H9 (cell line): ENCODE results near the gene ZBTB47. TPM values are rescaled to one million over a fixed set of nuclear protein-coding genes. Genes with fewer than 3 reads are reported as not detected.

Experiments used
- DNase-seq: peaks from one replicate; pipeline ENCODE4 v3.0.0-alpha.2; 2017
- H2AFZ ChIP-seq: one replicate; pipeline ENCODE4 v1.6.1; 2013; ENCODE audit warnings: mild to moderate bottlenecking, low read length, control low read depth, moderate library complexity
- H2AK5ac ChIP-seq: 2 replicates; pipeline ENCODE4 v1.6.1; 2013; ENCODE audit warnings: low read length, control low read depth, mixed read lengths; ENCODE audit not compliant: insufficient read length
- H2BK120ac ChIP-seq: one replicate; pipeline ENCODE4 v1.6.1; 2013; ENCODE audit warnings: low read depth, mild to moderate bottlenecking, low read length, control low read depth, inconsistent platforms; ENCODE audit not compliant: poor library complexity, severe bottlenecking
- H2BK12ac ChIP-seq: 2 replicates; pipeline ENCODE4 v1.6.1; 2013; ENCODE audit warnings: low read length, control low read depth, mixed read lengths, low read depth; ENCODE audit not compliant: insufficient read length
- H2BK15ac ChIP-seq: 2 replicates; pipeline ENCODE4 v1.6.1; 2013; ENCODE audit warnings: low read depth, low read length, control low read depth
- H2BK20ac ChIP-seq: one replicate; pipeline ENCODE4 v1.6.1; 2013; ENCODE audit warnings: low read depth, mild to moderate bottlenecking, low read length, control low read depth, inconsistent platforms; ENCODE audit not compliant: poor library complexity, severe bottlenecking
- H2BK5ac ChIP-seq: 2 replicates; pipeline ENCODE4 v1.6.1; 2013; ENCODE audit warnings: low read length, control low read depth, mixed read lengths; ENCODE audit not compliant: insufficient read length
- H3K14ac ChIP-seq: 2 replicates; pipeline ENCODE4 v1.6.1; 2013; ENCODE audit warnings: low read length, control low read depth; ENCODE audit not compliant: insufficient read depth
- H3K18ac ChIP-seq: 2 replicates; pipeline ENCODE4 v1.6.1; 2013; ENCODE audit warnings: low read depth, mild to moderate bottlenecking, mixed read lengths, low read length, control low read depth; ENCODE audit not compliant: insufficient read length
- H3K23ac ChIP-seq: 2 replicates; pipeline ENCODE4 v1.6.1; 2013; ENCODE audit warnings: low read length, control low read depth, mixed read lengths, low read depth; ENCODE audit not compliant: insufficient read length
- H3K23me2 ChIP-seq: 2 replicates; pipeline ENCODE4 v1.6.1; 2013; ENCODE audit warnings: low read depth, mild to moderate bottlenecking, mixed read lengths, low read length, control low read depth; ENCODE audit not compliant: insufficient read length, poor library complexity, severe bottlenecking
- H3K27ac ChIP-seq: 2 replicates; pipeline ENCODE4 v1.5.1; 2013; ENCODE audit warnings: low read length, control low read depth, mixed read lengths, low read depth; ENCODE audit not compliant: insufficient read length
- H3K27me3 ChIP-seq: 2 replicates; pipeline ENCODE4 v1.6.1; 2013; ENCODE audit warnings: low read length, control low read depth, inconsistent platforms; ENCODE audit not compliant: insufficient read depth
- H3K4ac ChIP-seq: 2 replicates; pipeline ENCODE4 v1.6.1; 2013; ENCODE audit warnings: low read depth, mild to moderate bottlenecking, control low read depth, inconsistent platforms, low read length, moderate library complexity
- H3K4me1 ChIP-seq: 2 replicates; pipeline ENCODE4 v1.6.1; 2013; ENCODE audit warnings: low read length, control low read depth, inconsistent platforms; ENCODE audit not compliant: insufficient read depth
- H3K4me2 ChIP-seq: 2 replicates; pipeline ENCODE4 v1.6.1; 2013; ENCODE audit warnings: low read length, control low read depth, mixed read lengths; ENCODE audit not compliant: insufficient read length, insufficient read depth
- H3K56ac ChIP-seq: 2 replicates; pipeline ENCODE4 v1.6.1; 2013; ENCODE audit warnings: low read depth, mild to moderate bottlenecking, mixed read lengths, low read length, control low read depth; ENCODE audit not compliant: insufficient read length
- H3K79me1 ChIP-seq: 2 replicates; pipeline ENCODE4 v1.6.1; 2013; ENCODE audit warnings: low read depth, mild to moderate bottlenecking, moderate library complexity, low read length, control low read depth, inconsistent platforms; ENCODE audit not compliant: insufficient read depth, poor library complexity, severe bottlenecking
- H3K79me2 ChIP-seq: 2 replicates; pipeline ENCODE4 v1.6.1; 2013; ENCODE audit warnings: low read length, control low read depth, inconsistent platforms; ENCODE audit not compliant: insufficient read depth
- H3K9ac ChIP-seq: 2 replicates; pipeline ENCODE4 v1.6.1; 2013; ENCODE audit warnings: low read length, control low read depth, mixed read lengths; ENCODE audit not compliant: insufficient read length; ENCODE audit errors: extremely low read depth
- H3K9me3 ChIP-seq: one replicate; pipeline ENCODE4 v1.6.1; 2013; ENCODE audit warnings: low read depth, low read length, inconsistent platforms; ENCODE audit not compliant: control insufficient read depth
- H3T11ph ChIP-seq: one replicate; pipeline ENCODE4 v1.6.1; 2013; ENCODE audit warnings: mild to moderate bottlenecking, low read length, control low read depth, inconsistent platforms
- H4K20me1 ChIP-seq: one replicate; pipeline ENCODE4 v1.6.1; 2013; ENCODE audit not compliant: control insufficient read depth, insufficient read length, insufficient read depth
- H4K5ac ChIP-seq: 2 replicates; pipeline ENCODE4 v1.6.1; 2013; ENCODE audit warnings: low read depth, mild to moderate bottlenecking, mixed read lengths, low read length, control low read depth; ENCODE audit not compliant: insufficient read length
- H4K8ac ChIP-seq: replicated peaks from 2 replicates; pipeline ENCODE4 v1.6.1; 2013; ENCODE audit warnings: low read length, control low read depth, mixed read lengths, low read depth; ENCODE audit not compliant: insufficient read length
- H4K91ac ChIP-seq: 2 replicates; pipeline ENCODE4 v1.6.1; 2013; ENCODE audit warnings: low read depth, mild to moderate bottlenecking, moderate library complexity, mixed read lengths, low read length, control low read depth; ENCODE audit not compliant: insufficient read length
- H3K27ac Mint-ChIP-seq, 3 experiments: 2 replicates in 2 of 3; 3 replicates in 1 of 3; pipeline ENCODE4 v1.8.0; 2020 to 2021; ENCODE audit warnings: mixed read lengths in 3 of 3, mild to moderate bottlenecking in 1 of 3, moderate library complexity in 1 of 3
- H3K27me3 Mint-ChIP-seq: 2 replicates; pipeline ENCODE4 v1.8.0; 2021; ENCODE audit warnings: low read depth, mild to moderate bottlenecking, moderate library complexity, mixed read lengths
- H3K36me3 Mint-ChIP-seq, 3 experiments: 2 replicates in 2 of 3; 3 replicates in 1 of 3; pipeline ENCODE4 v1.8.0; 2020 to 2021; ENCODE audit warnings: low read depth in 3 of 3, mixed read lengths in 3 of 3; ENCODE audit not compliant: insufficient read depth in 1 of 3
- H3K4me1 Mint-ChIP-seq, 2 experiments: 2 replicates each; pipeline ENCODE4 v1.8.0; 2020; ENCODE audit warnings: mixed read lengths in 2 of 2
- H3K4me3 Mint-ChIP-seq, 2 experiments: 2 replicates in 1 of 2; 3 replicates in 1 of 2; pipeline ENCODE4 v1.8.0; 2020 to 2021; ENCODE audit warnings: mild to moderate bottlenecking in 2 of 2, mixed read lengths in 2 of 2, moderate library complexity in 1 of 2
- H3K9me3 Mint-ChIP-seq, 2 experiments: 2 replicates in 1 of 2; 3 replicates in 1 of 2; pipeline ENCODE4 v1.8.0; 2020; ENCODE audit warnings: mild to moderate bottlenecking in 2 of 2, mixed read lengths in 2 of 2, moderate library complexity in 1 of 2
- CTCF ChIP-seq: fragments of 200-600 bp; sonication (generic); conservative IDR thresholded peaks from 3 replicates; pipeline ENCODE4 v1.8.0; 2021; ENCODE audit warnings: antibody characterized with exemption, mild to moderate bottlenecking
- WGBS: extraction: QIAGEN DNeasy Blood & Tissue Kit; methylation state at CpG from one replicate; pipeline ENCODE4 v1.1.7; 2013; ENCODE audit warnings: missing lambda C conversion rate, low lambda C conversion rate, mixed read lengths; ENCODE audit not compliant: insufficient read length; ENCODE audit errors: extremely low coverage; 5-methylcytosine and 5-hydroxymethylcytosine counted together
- total RNA-seq: library from RNA; stranded (reverse); gene quantifications from 2 replicates; pipeline ENCODE4 v1.2.1, GENCODE V29; 2021

The ZBTB47 gene
- total RNA-seq, 1 experiment from 2014 or later, result 3.6 TPM

- no peak overlapping the region for H2AK5ac ChIP-seq
- H3T11ph ChIP-seq, result no peak overlapping the region
- H3K9ac ChIP-seq, result no peak overlapping the region
- no peak overlapping the region for H2AFZ ChIP-seq
- H4K5ac ChIP-seq, result no peak overlapping the region
- no peak overlapping the region for H3K4me2 ChIP-seq
- no peaks in the 10 kb centered on the region for H3K79me1 ChIP-seq
- no peak overlapping the region for H3K27ac Mint-ChIP-seq
- no peak overlapping the region for H3K4ac ChIP-seq
- H3K9me3 ChIP-seq, result no peaks in the 10 kb centered on the region
- peaks cover under 1 to 3% (median 2%) of the 10 kb centered on the region in 3 experiments; a peak in 5 of 7 replicates for H3K36me3 Mint-ChIP-seq
- no peak overlapping the region for H2BK12ac ChIP-seq
- H3K27me3 ChIP-seq, result no peaks in the 10 kb centered on the region
- no peak overlapping the region for H3K27ac ChIP-seq
- peaks cover 8 to 16% of the 10 kb centered on the region in 2 experiments for H3K4me1 Mint-ChIP-seq
- H3K14ac ChIP-seq, result no peak overlapping the region; the same call in 1 of the 2 replicates
- no peak for TF ChIP-seq CTCF
- H4K8ac ChIP-seq, result no peak overlapping the region
- peaks cover 0 to 4% of the 10 kb centered on the region in 2 experiments; a peak in 1 of 5 replicates for H3K9me3 Mint-ChIP-seq
- no peak overlapping the region for H2BK20ac ChIP-seq
- no peak overlapping the region for H4K91ac ChIP-seq
- H3K23ac ChIP-seq, result no peak overlapping the region
- H3K79me2 ChIP-seq, result no peaks in the 10 kb centered on the region
- H3K18ac ChIP-seq, result no peak overlapping the region
- H4K20me1 ChIP-seq, result no peaks in the 10 kb centered on the region
- H2BK120ac ChIP-seq, result no peak overlapping the region
- H3K4me1 ChIP-seq, result no peaks in the 10 kb centered on the region
- H3K27me3 Mint-ChIP-seq, result peaks cover 5% of the 10 kb centered on the region; the same call in 1 of the 2 replicates
- H2BK5ac ChIP-seq, result no peak overlapping the region
- H3K56ac ChIP-seq, result no peak overlapping the region
- H2BK15ac ChIP-seq, result no peak overlapping the region
- no peak for DNase-seq
- no peaks in the 10 kb centered on the region for H3K23me2 ChIP-seq
- H3K4me3 Mint-ChIP-seq, result no peak overlapping the region
- WGBS, result no CpG with 5 or more reads among the region's 15 CpGs
Observed at GRCh38 chr3:42665050-42665878, 11.8 kb downstream of the ZBTB47 start.
